Neural cell (in vitro differentiated cells): ENCODE data around the gene CDRT15L2. TPM values are rescaled to one million over a fixed set of nuclear protein-coding genes. Genes with fewer than 3 reads are reported as not detected.
"Not testable (repeated sequence)": the region's sequence is repeated elsewhere in the genome, so short reads cannot be mapped to it uniquely, and the experiment has no call there.

Source experiments
- H2AFZ ChIP-seq: fragments of 200-600, 300-800 bp; sonication (generic), shearing (Covaris generic); 2 replicates; pipeline ENCODE4 v1.6.0; 2014; ENCODE audit warnings: low read depth, mild to moderate bottlenecking, antibody characterized with exemption, low read length, moderate library complexity
- H3F3A ChIP-seq: fragments of 200-600 bp; shearing (Covaris generic); 2 replicates; pipeline ENCODE4 v1.6.1; 2016; ENCODE audit warnings: mild to moderate bottlenecking, moderate library complexity, mixed read lengths, antibody characterized with exemption, low read length; ENCODE audit not compliant: insufficient read depth, poor library complexity, severe bottlenecking
- H3K27ac ChIP-seq: fragments of 200-600, 300-800 bp; sonication (generic), shearing (Covaris generic); 2 replicates; pipeline ENCODE4 v1.5.1; 2014; ENCODE audit warnings: mild to moderate bottlenecking, low read length, moderate library complexity
- H3K27me3 ChIP-seq: fragments of 300-800, 200-600 bp; sonication (generic), shearing (Covaris generic); 2 replicates; pipeline ENCODE4 v1.6.0; 2014; ENCODE audit warnings: mild to moderate bottlenecking, low read depth, low read length, moderate library complexity; ENCODE audit not compliant: insufficient read depth
- H3K36me3 ChIP-seq: fragments of 300-800, 200-600 bp; sonication (generic), shearing (Covaris generic); 2 replicates; pipeline ENCODE4 v1.5.1; 2014; ENCODE audit warnings: mild to moderate bottlenecking, antibody characterized with exemption, low read length, moderate library complexity; ENCODE audit not compliant: insufficient read depth
- H3K4me2 ChIP-seq: fragments of 300-800, 200-600 bp; sonication (generic), shearing (Covaris generic); 2 replicates; pipeline ENCODE4 v1.6.0; 2014; ENCODE audit warnings: mild to moderate bottlenecking, low read length
- H3K4me3 ChIP-seq: fragments of 300-800, 200-600 bp; sonication (generic), shearing (Covaris generic); 2 replicates; pipeline ENCODE4 v1.5.1; 2014; ENCODE audit warnings: mild to moderate bottlenecking, low read length, moderate library complexity
- H3K79me2 ChIP-seq: fragments of 200-600 bp; shearing (Covaris generic); replicated peaks from 2 replicates; pipeline ENCODE4 v1.6.0; 2014; ENCODE audit warnings: mild to moderate bottlenecking, low read length, moderate library complexity; ENCODE audit not compliant: insufficient read depth
- H3K9ac ChIP-seq: fragments of 300-800, 200-600 bp; sonication (generic), shearing (Covaris generic); 2 replicates; pipeline ENCODE4 v1.6.1; 2016; ENCODE audit warnings: mild to moderate bottlenecking, low read length, mixed read lengths
- H3K9me2 ChIP-seq: fragments of 200-600 bp; shearing (Covaris generic); 2 replicates; pipeline ENCODE4 v1.6.1; 2016; ENCODE audit warnings: mild to moderate bottlenecking, low read length, mixed read lengths; ENCODE audit not compliant: insufficient read depth
- H3K9me3 ChIP-seq: fragments of 200-600, 300-800 bp; sonication (generic), shearing (Covaris generic); 2 replicates; pipeline ENCODE4 v1.6.1; 2016; ENCODE audit warnings: mild to moderate bottlenecking, mixed run types, low read length, moderate library complexity, mixed read lengths
- H4K20me1 ChIP-seq: fragments of 200-600 bp; shearing (Covaris generic); 2 replicates; pipeline ENCODE4 v1.6.1; 2016; ENCODE audit warnings: mild to moderate bottlenecking, mixed run types; ENCODE audit not compliant: insufficient read depth
- CTCF ChIP-seq: fragments of 450-650 bp; IDR thresholded peaks from 2 replicates; pipeline ENCODE4 v1.5.1; 2014; ENCODE audit warnings: antibody characterized with exemption, mild to moderate bottlenecking, moderate library complexity; ENCODE audit not compliant: poor library complexity, severe bottlenecking
- EP300 ChIP-seq: fragments of 450-650 bp; conservative IDR thresholded peaks from 2 replicates; pipeline ENCODE4 v1.6.1; 2014; ENCODE audit warnings: antibody characterized with exemption, mild to moderate bottlenecking, moderate library complexity; ENCODE audit not compliant: poor library complexity, severe bottlenecking
- EZH2 ChIP-seq: fragments of 200-600, 300-800 bp; shearing (Covaris generic), sonication (generic); IDR thresholded peaks from 2 replicates; pipeline ENCODE4 v1.6.1; 2014; ENCODE audit warnings: antibody characterized with exemption, low read length, borderline replicate concordance, mild to moderate bottlenecking; ENCODE audit not compliant: insufficient read depth, poor library complexity, severe bottlenecking
- MXI1 ChIP-seq: fragments of 450-650 bp; conservative IDR thresholded peaks from 2 replicates; pipeline ENCODE4 v1.6.1; 2014; ENCODE audit warnings: antibody characterized with exemption, mild to moderate bottlenecking; ENCODE audit not compliant: poor library complexity, severe bottlenecking
- POLR2AphosphoS5 ChIP-seq: IDR thresholded peaks from 2 replicates; pipeline ENCODE4 v1.6.1; 2012
- REST ChIP-seq: IDR thresholded peaks from 2 replicates; pipeline ENCODE4 v1.6.1; 2012; ENCODE audit warnings: borderline replicate concordance
- SMC3 ChIP-seq: fragments of 450-650 bp; conservative IDR thresholded peaks from 2 replicates; pipeline ENCODE4 v1.6.1; 2014; ENCODE audit warnings: antibody characterized with exemption, mild to moderate bottlenecking, moderate library complexity; ENCODE audit not compliant: poor library complexity
- TAF1 ChIP-seq: IDR thresholded peaks from 2 replicates; pipeline ENCODE4 v1.6.1; 2012; ENCODE audit warnings: low read depth
- polyA plus RNA-seq: library from polyadenylated mRNA; depleted of rRNA; stranded (reverse); fragments of >200 nt; gene quantifications from 2 replicates; pipeline ENCODE4 v1.2.3, GENCODE V29; 2014

Gene CDRT15L2
- polyA plus RNA-seq, 1 donor from 2014 or later = not detected

- Histone ChIP-seq H3K79me2 (no peaks in the 10 kb centered on the region), H3K9ac (no peak overlapping the region), H3F3A (no peaks in the 10 kb centered on the region), H3K4me3 (no peak overlapping the region), H2AFZ (no peak overlapping the region), H3K9me2 (no peaks in the 10 kb centered on the region), H3K27me3 (no peaks in the 10 kb centered on the region), H3K4me2 (no peak overlapping the region), H3K36me3 (no peaks in the 10 kb centered on the region), H4K20me1 (no peaks in the 10 kb centered on the region), H3K27ac (no peak overlapping the region), H3K9me3 (no peaks in the 10 kb centered on the region)
- TF ChIP-seq REST (no peak), CTCF (no peak), TAF1 (no peak), POLR2AphosphoS5 (no peak), EP300 (no peak), EZH2 (no peak)
These were observed 16.9 kb upstream of the CDRT15L2 start for GRCh38 chr17:20562587-20562986.

GRCh38 chr17:20565245-20565644, 14.3 kb upstream of the CDRT15L2 start:
- H2AFZ ChIP-seq = not testable (repeated sequence)

GRCh38 chr17:20565711-20566110, 13.8 kb upstream of the CDRT15L2 start:
- Histone ChIP-seq H3K27me3 (no peaks in the 10 kb centered on the region), H2AFZ (no peak overlapping the region), H3F3A (no peaks in the 10 kb centered on the region), H3K79me2 (no peaks in the 10 kb centered on the region), H4K20me1 (no peaks in the 10 kb centered on the region), H3K9me3 (no peaks in the 10 kb centered on the region), H3K27ac (no peak overlapping the region), H3K36me3 (no peaks in the 10 kb centered on the region), H3K9ac (no peak overlapping the region), H3K4me3 (no peak overlapping the region), H3K9me2 (no peaks in the 10 kb centered on the region), H3K4me2 (no peak overlapping the region)
- TF ChIP-seq TAF1 (no peak), POLR2AphosphoS5 (no peak), EZH2 (no peak), SMC3 (no peak), REST (no peak), MXI1 (no peak)

More at GRCh38 chr17:20565245-20565644, 14.3 kb upstream of the CDRT15L2 start:
- not testable (repeated sequence) for H3K4me3 ChIP-seq, H3K9me3 ChIP-seq, H3K27ac ChIP-seq, H3K9ac ChIP-seq, H4K20me1 ChIP-seq, H3K27me3 ChIP-seq, H3K36me3 ChIP-seq, H3K4me2 ChIP-seq, H3F3A ChIP-seq, H3K9me2 ChIP-seq, H3K79me2 ChIP-seq

- H3F3A ChIP-seq, H3K27ac ChIP-seq, H3K4me2 ChIP-seq, H3K9me3 ChIP-seq, H3K27me3 ChIP-seq, H3K79me2 ChIP-seq, H4K20me1 ChIP-seq, H3K4me3 ChIP-seq, H2AFZ ChIP-seq, H3K36me3 ChIP-seq, H3K9me2 ChIP-seq, H3K9ac ChIP-seq: not testable (repeated sequence)
These were observed 12.8 kb upstream of the CDRT15L2 start for GRCh38 chr17:20566736-20567135.
